CD4-positive, CD25-positive, alpha-beta regulatory T cell (primary cell): ENCODE results near the gene ZNF592. TPM values are rescaled to one million over a fixed set of nuclear protein-coding genes. Genes with fewer than 3 reads are reported as not detected.

Source experiments
- ATAC-seq, 2 donors: fragments of 150-1000 bp; cut with Tn5 transposase; one replicate each; pipeline ENCODE4 v1.10.0; 2021; ENCODE audit warnings: low read depth in 2 of 2, moderate number of reproducible peaks in 2 of 2, moderate library complexity in 1 of 2
- DNase-seq, 3 donors: peaks; one replicate each; pipeline versions ENCODE4 v3.0.0 to v3.0.0-alpha.2; 2012 to 2022; ENCODE audit warnings: mixed read lengths in 1 of 3
- H3K27ac ChIP-seq: one replicate; pipeline ENCODE4 v1.7.0; 2013; ENCODE audit warnings: mild to moderate bottlenecking, low read length; ENCODE audit not compliant: insufficient read depth, poor library complexity, severe bottlenecking
- H3K27me3 ChIP-seq: one replicate; pipeline ENCODE4 v1.7.0; 2013; ENCODE audit warnings: low read length; ENCODE audit not compliant: control insufficient read depth, insufficient read depth
- H3K36me3 ChIP-seq: one replicate; pipeline ENCODE4 v1.7.0; 2013; ENCODE audit warnings: mild to moderate bottlenecking, low read length, moderate library complexity; ENCODE audit not compliant: control insufficient read depth, insufficient read depth
- H3K4me1 ChIP-seq: 2 replicates; pipeline ENCODE4 v1.7.0; 2013; ENCODE audit warnings: mild to moderate bottlenecking, low read length; ENCODE audit not compliant: insufficient read depth, control insufficient read depth, poor library complexity, severe bottlenecking
- H3K4me3 ChIP-seq: one replicate; pipeline ENCODE4 v1.7.0; 2013; ENCODE audit warnings: low read depth, mild to moderate bottlenecking, low read length, moderate library complexity
- H3K9me3 ChIP-seq, 2 experiments: 1 replicate in 1 of 2; 2 replicates in 1 of 2; pipeline ENCODE4 v1.7.0; 2013; ENCODE audit warnings: low read length in 2 of 2, mild to moderate bottlenecking in 1 of 2, moderate library complexity in 1 of 2; ENCODE audit not compliant: control insufficient read depth in 2 of 2
- H3K27ac Mint-ChIP-seq, 3 donors: one replicate each; pipeline ENCODE4 v1.8.0; 2020 to 2022; ENCODE audit warnings: mild to moderate bottlenecking in 3 of 3, mixed read lengths in 3 of 3, moderate library complexity in 2 of 3
- H3K27me3 Mint-ChIP-seq: one replicate; pipeline ENCODE4 v1.8.0; 2022; ENCODE audit warnings: mild to moderate bottlenecking, mixed read lengths
- H3K36me3 Mint-ChIP-seq: one replicate; pipeline ENCODE4 v1.8.0; 2020; ENCODE audit warnings: mixed read lengths
- H3K4me1 Mint-ChIP-seq, 4 donors: one replicate each; pipeline ENCODE4 v1.8.0; 2020 to 2022; ENCODE audit warnings: mixed read lengths in 4 of 4, mild to moderate bottlenecking in 1 of 4
- H3K4me3 Mint-ChIP-seq, 4 donors: one replicate each; pipeline ENCODE4 v1.8.0; 2020 to 2022; ENCODE audit warnings: mild to moderate bottlenecking in 4 of 4, mixed read lengths in 4 of 4, moderate library complexity in 3 of 4
- H3K9me3 Mint-ChIP-seq, 7 donors: one replicate each; pipeline ENCODE4 v1.8.0; 2020 to 2022; ENCODE audit warnings: mixed read lengths in 7 of 7, mild to moderate bottlenecking in 3 of 7, moderate library complexity in 2 of 7
- polyA plus RNA-seq, 4 donors: library from polyadenylated mRNA; unstranded; fragments of 300-500 nt; fragmentation: Illumina TruSeq; gene quantifications; one replicate each; pipeline ENCODE4 v1.2.3, GENCODE V29; 2021
- total RNA-seq: library from RNA; stranded (reverse); gene quantifications from one replicate; pipeline ENCODE4 v1.2.3, GENCODE V29; 2022

ZNF592 gene
- total and polyA plus RNA-seq, 5 donors from 2014 or later, result 3.8 to 39.8 (median 4.3) TPM

- peaks cover 57% of the 10 kb centered on the region for H3K4me1 ChIP-seq
- H3K4me1 Mint-ChIP-seq, result peaks cover 12 to 28% (median 19%) of the 10 kb centered on the region in 4 donors
- H3K27ac ChIP-seq, result peak overlapping the region; percentile 67
- no peaks in the 10 kb centered on the region for H3K9me3 ChIP-seq
- peak overlapping the region; percentile 31 for H3K4me3 ChIP-seq
- H3K4me3 Mint-ChIP-seq, result no peak overlapping the region
- no peaks in the 10 kb centered on the region for H3K27me3 ChIP-seq
- H3K9me3 Mint-ChIP-seq, result no peaks in the 10 kb centered on the region
- ATAC-seq, result no peak
- no peaks in the 10 kb centered on the region for H3K27me3 Mint-ChIP-seq
- peaks cover 7% of the 10 kb centered on the region for H3K36me3 Mint-ChIP-seq
- H3K27ac Mint-ChIP-seq, result no peak overlapping the region
- no peaks in the 10 kb centered on the region for H3K36me3 ChIP-seq
- no peak for DNase-seq
Measured at GRCh38 chr15:84760219-84760618, 11.8 kb downstream of the ZNF592 start.

- Histone ChIP-seq H3K27ac (peak overlapping the region; percentile 67), H3K9me3 (no peaks in the 10 kb centered on the region), H3K4me1 (peaks cover 52% of the 10 kb centered on the region), H3K4me3 (peak overlapping the region; percentile 57), H3K27me3 (no peaks in the 10 kb centered on the region), H3K36me3 (peaks cover 12% of the 10 kb centered on the region)
- ATAC-seq, result peak; percentile 74 to 76
- peaks cover 0 to 21% (median 16%) of the 10 kb centered on the region in 4 donors for H3K4me1 Mint-ChIP-seq
- no peaks in the 10 kb centered on the region for H3K27me3 Mint-ChIP-seq
- H3K36me3 Mint-ChIP-seq, result peaks cover 13% of the 10 kb centered on the region
- no peak overlapping the region for H3K27ac Mint-ChIP-seq
- H3K9me3 Mint-ChIP-seq, result no peaks in the 10 kb centered on the region
- DNase-seq, result peak in 2 of 3 donors; percentile 39 to 76
- no peak overlapping the region for H3K4me3 Mint-ChIP-seq
Measured at GRCh38 chr15:84761607-84762131, 13.3 kb downstream of the ZNF592 start.

- H3K27ac Mint-ChIP-seq, result no peak overlapping the region
- no peaks in the 10 kb centered on the region for H3K27me3 Mint-ChIP-seq
- H3K27ac ChIP-seq, result no peak overlapping the region
- H3K36me3 Mint-ChIP-seq, result peaks cover 16% of the 10 kb centered on the region
- H3K4me3 Mint-ChIP-seq, result no peak overlapping the region
- H3K9me3 Mint-ChIP-seq, result no peaks in the 10 kb centered on the region
- H3K9me3 ChIP-seq, result no peaks in the 10 kb centered on the region
- DNase-seq (no peak), ATAC-seq (no peak)
- peaks cover 51% of the 10 kb centered on the region for H3K4me1 ChIP-seq
- H3K4me3 ChIP-seq, result peak overlapping the region; percentile 8
- H3K36me3 ChIP-seq, result peaks cover 21% of the 10 kb centered on the region
- H3K4me1 Mint-ChIP-seq, result peaks cover 0 to 20% (median 13%) of the 10 kb centered on the region in 4 donors
- no peaks in the 10 kb centered on the region for H3K27me3 ChIP-seq
Measured at GRCh38 chr15:84762840-84763572, 14.6 kb downstream of the ZNF592 start.

- H3K36me3 ChIP-seq, result peaks cover 32% of the 10 kb centered on the region
- no peaks in the 10 kb centered on the region for H3K9me3 ChIP-seq
- H3K27ac Mint-ChIP-seq, result peak overlapping the region in 2 of 3 donors; percentile 49 to 57
- peaks cover 23% of the 10 kb centered on the region for H3K36me3 Mint-ChIP-seq
- no peak overlapping the region for H3K4me3 Mint-ChIP-seq
- no peaks in the 10 kb centered on the region for H3K9me3 Mint-ChIP-seq
- DNase-seq (no peak), ATAC-seq (no peak)
- no peaks in the 10 kb centered on the region for H3K27me3 ChIP-seq
- H3K4me1 ChIP-seq, result peaks cover 37% of the 10 kb centered on the region
- H3K27me3 Mint-ChIP-seq, result no peaks in the 10 kb centered on the region
- no peak overlapping the region for H3K27ac ChIP-seq
- H3K4me3 ChIP-seq, result no peak overlapping the region
- H3K4me1 Mint-ChIP-seq, result peaks cover 8 to 22% (median 16%) of the 10 kb centered on the region in 4 donors
Measured at GRCh38 chr15:84764585-84764984, 16.2 kb downstream of the ZNF592 start.

GRCh38 chr15:84764989-84765388 lies 16.6 kb downstream of the ZNF592 start:
- peaks cover 26% of the 10 kb centered on the region for H3K36me3 Mint-ChIP-seq

GRCh38 chr15:84765675-84766074 lies 17.3 kb downstream of the ZNF592 start:
- Histone ChIP-seq H3K4me1 (peaks cover 26% of the 10 kb centered on the region), H3K4me3 (no peak overlapping the region), H3K27ac (no peak overlapping the region), H3K9me3 (no peaks in the 10 kb centered on the region), H3K27me3 (no peaks in the 10 kb centered on the region), H3K36me3 (peaks cover 37% of the 10 kb centered on the region)
- H3K36me3 Mint-ChIP-seq, result peaks cover 29% of the 10 kb centered on the region
- no peak overlapping the region for H3K27ac Mint-ChIP-seq
- ATAC-seq (no peak), DNase-seq (no peak)
- no peaks in the 10 kb centered on the region for H3K27me3 Mint-ChIP-seq
- H3K4me1 Mint-ChIP-seq, result peaks cover 8 to 29% (median 17%) of the 10 kb centered on the region in 4 donors
- no peaks in the 10 kb centered on the region for H3K9me3 Mint-ChIP-seq
- H3K4me3 Mint-ChIP-seq, result no peak overlapping the region

More at GRCh38 chr15:84764989-84765388, 16.6 kb downstream of the ZNF592 start:
- H3K9me3 Mint-ChIP-seq, result no peaks in the 10 kb centered on the region
- no peak overlapping the region for H3K4me3 ChIP-seq
- H3K4me1 ChIP-seq, result peaks cover 33% of the 10 kb centered on the region
- H3K27ac ChIP-seq, result no peak overlapping the region
- peaks cover 8 to 24% (median 16%) of the 10 kb centered on the region in 4 donors for H3K4me1 Mint-ChIP-seq
- peak overlapping the region in 2 of 3 donors; percentile 49 to 57 for H3K27ac Mint-ChIP-seq
- no peaks in the 10 kb centered on the region for H3K9me3 ChIP-seq
- no peaks in the 10 kb centered on the region for H3K27me3 ChIP-seq
- DNase-seq (no peak), ATAC-seq (no peak)
- no peaks in the 10 kb centered on the region for H3K27me3 Mint-ChIP-seq
- no peak overlapping the region for H3K4me3 Mint-ChIP-seq
- H3K36me3 ChIP-seq, result peaks cover 36% of the 10 kb centered on the region

- peaks cover 17% of the 10 kb centered on the region for H3K4me1 ChIP-seq
- peaks cover 43% of the 10 kb centered on the region for H3K36me3 ChIP-seq
- peak overlapping the region in 2 of 3 donors; percentile 8 to 78 for H3K27ac Mint-ChIP-seq
- peaks cover 0 to 1% (median 0%) of the 10 kb centered on the region in 7 donors for H3K9me3 Mint-ChIP-seq
- ATAC-seq, result no peak
- H3K4me1 Mint-ChIP-seq, result peaks cover 16 to 38% (median 21%) of the 10 kb centered on the region in 4 donors
- H3K27ac ChIP-seq, result no peak overlapping the region
- H3K4me3 ChIP-seq, result no peak overlapping the region
- no peak for DNase-seq
- no peaks in the 10 kb centered on the region for H3K27me3 Mint-ChIP-seq
- no peaks in the 10 kb centered on the region for H3K27me3 ChIP-seq
- no peaks in the 10 kb centered on the region for H3K9me3 ChIP-seq
- no peak overlapping the region for H3K4me3 Mint-ChIP-seq
- H3K36me3 Mint-ChIP-seq, result peaks cover 32% of the 10 kb centered on the region
Measured at GRCh38 chr15:84766461-84767035, 18.2 kb downstream of the ZNF592 start.
